GM19328 (cell line): ENCODE measurements around the gene BST1.
A peak's percentile ranks its signal among the peaks of the same experiment; 100 is the strongest.

Experiments used
- ATAC-seq: cut with Tn5 transposase; IDR thresholded peaks from one replicate; pipeline ENCODE4 v1.9.1; 2021; ENCODE audit warnings: mild to moderate bottlenecking, moderate library complexity; ENCODE audit not compliant: unreplicated experiment

BST1 gene

DNA sequence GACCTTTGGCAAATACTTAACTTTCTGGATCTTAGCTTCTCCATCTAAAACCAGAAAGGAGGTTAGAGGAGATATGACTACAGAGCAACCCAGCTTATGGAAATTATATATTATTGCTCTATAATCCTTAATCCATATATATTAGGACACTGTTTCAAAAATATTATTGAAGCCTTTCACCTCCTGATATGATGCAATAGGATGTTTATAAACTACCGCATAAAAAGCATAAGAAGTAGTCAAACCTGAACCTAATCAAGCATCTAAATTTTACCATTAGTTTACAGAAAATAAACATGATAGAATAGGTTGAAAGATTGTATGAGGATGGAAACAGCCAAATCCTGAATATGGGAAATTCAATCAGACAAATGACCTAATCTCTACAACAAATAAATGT, 26.8 kb upstream of the BST1 start:
- ATAC-seq = no peak

DNA sequence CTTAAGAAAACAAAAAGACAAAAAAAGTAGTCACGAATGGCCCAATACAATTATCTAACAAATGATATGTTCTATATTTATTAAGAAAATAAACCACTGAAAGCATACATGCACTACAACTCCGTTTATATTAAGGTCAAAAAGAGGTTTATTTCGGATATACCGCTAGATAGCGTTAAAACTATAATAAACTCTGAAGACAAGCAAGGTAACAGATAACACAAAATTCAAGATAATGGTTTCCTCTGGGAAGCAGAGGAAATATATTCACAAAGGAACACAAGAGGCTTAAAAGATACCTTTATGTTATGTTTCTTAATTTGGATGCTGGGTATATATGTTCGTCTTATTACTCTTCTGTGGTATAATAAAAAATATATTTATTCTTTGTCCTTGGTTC, 26.0 kb upstream of the BST1 start:
- no peak for ATAC-seq

DNA sequence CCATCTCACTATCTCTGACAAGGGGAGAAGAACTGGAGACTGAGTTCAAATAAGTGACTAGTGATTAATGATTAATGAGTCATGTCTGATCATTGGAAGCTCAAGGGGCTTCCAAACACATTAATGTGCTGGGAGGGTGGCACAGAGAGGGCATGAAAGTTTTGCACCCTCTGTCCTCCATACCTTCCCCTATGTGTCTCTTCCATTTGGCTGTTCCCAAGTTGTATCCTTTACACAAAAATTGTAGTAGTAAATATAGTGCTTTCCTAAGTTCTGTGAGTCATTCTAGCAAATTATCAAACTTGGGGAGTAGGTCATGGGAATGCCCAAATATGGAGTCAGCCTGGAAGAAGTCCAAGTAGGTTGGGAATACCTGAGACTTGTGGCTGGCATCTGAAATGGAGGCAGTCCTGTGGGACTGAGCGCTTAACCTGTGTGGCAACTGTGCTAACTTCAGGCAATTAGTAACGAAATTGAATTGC, 25.3 kb upstream of the BST1 start:
- ATAC-seq = no peak

- no peak for ATAC-seq
These were observed 21.8 kb upstream of the BST1 start for GRCh38 chr4:15681067-15681371.

DNA sequence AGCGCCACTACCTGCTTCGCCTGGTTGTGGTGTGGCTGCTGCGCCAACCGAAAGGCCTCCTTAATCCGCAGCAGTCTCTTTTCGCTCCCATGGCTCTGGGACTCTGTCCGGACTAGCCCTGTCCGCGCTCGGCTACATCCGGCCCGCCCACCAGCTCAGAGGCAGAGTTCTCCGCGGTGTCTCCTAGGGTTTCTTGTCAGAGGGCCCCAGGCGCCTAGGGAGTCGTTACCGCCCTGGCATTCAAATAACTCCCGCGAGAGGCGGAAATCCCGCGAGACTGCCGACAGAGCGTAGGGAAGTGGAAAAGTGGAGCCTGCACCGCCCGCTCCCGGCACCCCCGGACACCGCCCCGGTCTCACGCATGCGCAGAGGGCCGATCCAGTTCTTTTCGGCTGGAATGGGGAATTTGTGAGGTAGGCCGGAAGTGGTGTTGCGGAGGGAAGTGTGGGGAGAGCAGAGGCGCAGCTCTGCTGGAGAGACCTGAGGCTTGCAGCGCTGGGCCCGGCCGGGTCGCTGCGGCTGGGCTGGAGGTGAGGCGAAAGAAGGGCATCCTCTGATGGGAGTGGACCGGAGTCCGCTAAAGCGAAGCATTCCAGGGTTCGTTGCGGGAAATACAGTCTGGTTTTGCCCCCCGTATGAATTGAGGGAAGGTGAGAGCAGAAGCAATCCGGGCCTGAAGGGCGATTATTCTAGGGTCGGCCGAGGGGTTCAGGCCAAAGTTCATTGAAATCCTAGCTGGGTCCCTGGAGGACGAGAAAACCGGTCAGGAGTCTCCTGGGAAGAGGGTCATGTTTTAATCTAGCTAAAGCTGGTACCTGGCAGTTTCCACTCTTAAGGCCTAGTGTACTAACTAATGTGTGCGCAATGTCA, 21.3 kb upstream of the BST1 start, which contains the start of gene FAM200B:
FAM200B (plus strand) TSS at position 456 of the 870 bp plus-strand sequence. CDS start 5,151 bp downstream, outside the sequence.
- ATAC-seq = peak; percentile 93

GRCh38 chr4:15682242-15683142, 20.4 kb upstream of the BST1 start:
- peak; percentile 2 for ATAC-seq

DNA sequence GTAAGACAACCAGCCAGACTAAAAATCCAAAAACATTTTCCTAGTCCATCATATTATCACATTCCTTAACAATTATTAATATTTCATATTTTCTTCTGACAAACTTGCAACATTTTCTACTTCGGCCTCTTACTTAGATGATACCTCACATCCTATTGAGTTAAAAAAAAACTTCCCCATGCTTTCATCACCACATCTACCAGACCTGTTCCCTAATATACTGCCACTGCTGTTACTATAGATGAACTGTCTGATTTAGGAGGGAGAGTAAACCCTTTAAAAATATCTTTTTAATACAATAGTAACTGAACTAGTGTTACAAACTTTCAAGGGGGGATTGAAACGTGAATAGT, 19.7 kb upstream of the BST1 start:
- ATAC-seq = no peak

DNA sequence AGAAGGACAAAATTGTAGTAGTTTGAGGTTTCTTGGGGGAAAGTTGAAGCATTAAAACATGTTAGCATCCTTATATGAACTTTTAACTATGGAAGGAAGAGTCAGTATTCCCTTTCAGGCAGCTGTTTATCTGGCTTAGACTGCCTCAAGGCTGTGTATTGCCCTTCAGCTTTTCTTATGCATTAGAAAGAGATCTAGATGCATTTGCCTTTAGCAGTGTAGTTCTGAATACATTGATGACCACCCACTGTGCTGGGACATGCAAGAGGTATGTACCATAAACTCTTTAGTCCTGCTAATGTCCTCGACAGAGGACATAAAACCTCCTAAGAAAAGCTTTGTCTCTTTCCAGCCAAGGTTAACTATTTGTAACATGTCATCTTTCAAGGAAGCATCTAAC, 18.4 kb upstream of the BST1 start:
- no peak for ATAC-seq

DNA sequence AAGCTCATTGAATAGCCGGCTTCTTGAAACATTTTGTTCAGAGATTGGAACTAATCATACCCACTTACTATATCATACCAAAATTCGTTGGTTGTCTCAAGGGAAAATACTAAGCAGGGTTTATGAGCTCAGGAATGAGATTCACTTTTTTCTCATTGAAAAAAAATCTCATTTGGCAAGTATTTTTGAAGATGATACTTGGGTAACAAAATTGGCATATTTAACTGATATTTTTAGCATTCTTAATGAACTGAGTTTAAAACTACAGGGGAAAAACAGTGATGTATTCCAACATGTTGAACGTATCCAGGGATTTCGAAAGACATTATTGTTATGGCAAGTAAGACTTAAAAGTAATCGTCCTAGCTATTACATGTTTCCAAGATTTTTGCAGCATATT, 14.8 kb upstream of the BST1 start:
- no peak for ATAC-seq

DNA sequence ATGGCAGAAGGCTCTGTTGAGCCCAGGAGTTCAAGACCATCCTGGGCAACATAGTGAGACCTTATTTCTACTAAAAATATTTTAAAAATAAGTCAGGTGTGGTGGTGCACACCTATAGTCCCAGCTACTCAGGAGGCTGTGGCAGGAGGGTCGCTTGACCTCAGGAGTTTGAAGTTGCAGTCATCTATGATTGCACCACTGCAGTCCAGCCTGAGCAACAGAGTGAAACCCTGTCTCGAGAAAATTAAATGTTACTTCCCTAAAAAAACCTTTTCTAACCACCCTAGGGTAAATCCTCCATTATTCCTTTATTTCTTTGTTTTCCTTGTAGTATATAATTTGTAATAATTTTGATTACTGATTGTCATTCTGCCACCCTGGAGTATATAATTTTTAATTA, 13.3 kb upstream of the BST1 start:
- no peak for ATAC-seq

DNA sequence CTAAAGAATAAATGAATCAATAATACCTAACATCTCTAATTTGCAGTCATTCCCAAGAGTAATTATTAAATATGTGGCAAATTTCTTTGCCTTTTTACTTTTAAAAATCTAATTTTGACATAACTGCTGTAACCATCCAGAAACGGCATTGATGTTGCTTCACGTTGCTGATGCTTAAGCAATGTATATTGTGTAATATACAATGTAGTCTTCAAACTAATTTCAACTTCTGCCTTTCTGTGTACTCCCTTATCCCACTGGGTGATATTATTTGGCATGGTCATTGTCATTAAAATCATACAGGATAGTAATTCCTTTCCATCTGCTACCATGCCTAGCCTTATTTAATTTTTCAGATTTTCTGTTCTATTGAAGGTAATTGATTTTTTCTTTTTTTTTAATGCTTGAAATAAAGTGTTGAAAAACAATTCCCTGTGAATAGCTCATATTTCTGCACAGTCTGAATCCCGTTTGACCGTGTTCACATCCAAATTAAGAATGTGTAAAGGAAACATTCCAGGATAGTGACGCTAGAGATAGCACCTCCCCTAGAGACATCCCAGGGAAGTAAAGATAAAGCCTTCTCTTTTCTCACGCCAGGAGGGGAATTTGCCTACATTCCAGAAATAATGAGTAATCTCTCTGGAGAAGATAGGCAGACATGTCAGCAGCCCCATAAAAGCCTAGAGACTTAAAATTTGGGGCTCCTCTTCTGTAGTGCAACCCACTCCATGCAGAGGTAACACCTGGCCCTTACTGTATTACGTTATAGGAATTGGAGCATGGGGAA, 12.7 kb upstream of the BST1 start:
- no peak for ATAC-seq

GRCh38 chr4:15691346-15692135, 11.3 kb upstream of the BST1 start:
- ATAC-seq = no peak

DNA sequence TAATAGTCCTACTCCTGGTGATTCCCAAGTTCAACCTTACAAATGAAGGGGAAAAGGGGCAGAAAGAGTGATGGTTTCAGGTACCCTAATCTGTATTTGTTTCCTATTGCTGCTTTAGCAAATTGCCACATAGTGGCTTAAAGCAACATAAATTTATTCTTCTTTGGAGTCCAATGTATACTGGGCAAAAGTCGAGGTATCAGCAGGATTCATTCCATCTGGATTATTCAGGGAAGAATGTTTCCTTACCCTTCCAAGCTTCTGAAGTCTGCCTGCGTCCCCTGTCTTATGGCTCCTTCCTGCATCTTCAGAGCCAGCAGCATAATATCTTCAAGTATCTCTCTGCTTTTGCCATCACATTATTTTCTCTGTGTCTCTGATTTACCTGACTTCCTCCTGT, 10.3 kb upstream of the BST1 start:
- no peak for ATAC-seq

DNA sequence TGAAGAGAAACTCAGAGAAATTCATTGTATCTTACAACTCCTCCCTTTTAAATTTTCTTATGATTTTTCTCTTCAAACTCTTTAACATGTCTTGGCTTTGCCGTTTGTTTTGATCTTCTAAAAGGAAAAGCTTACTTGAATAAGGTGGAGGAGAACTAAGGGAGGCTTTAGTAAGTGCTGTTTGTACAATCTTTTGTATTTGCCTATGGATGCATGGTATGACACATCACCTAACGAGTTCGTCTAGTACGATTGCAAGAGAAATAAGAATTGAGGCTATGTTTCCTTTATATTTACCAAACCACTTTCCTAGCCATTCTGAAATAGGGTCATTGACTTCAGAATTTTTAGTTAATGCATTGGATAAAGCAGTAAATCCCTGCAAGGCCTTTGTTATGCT, 8.4 kb upstream of the BST1 start:
- no peak for ATAC-seq

GRCh38 chr4:15695240-15695699, 7.6 kb upstream of the BST1 start:
- ATAC-seq = no peak

GRCh38 chr4:15695729-15696128, 7.1 kb upstream of the BST1 start:
- no peak for ATAC-seq

DNA sequence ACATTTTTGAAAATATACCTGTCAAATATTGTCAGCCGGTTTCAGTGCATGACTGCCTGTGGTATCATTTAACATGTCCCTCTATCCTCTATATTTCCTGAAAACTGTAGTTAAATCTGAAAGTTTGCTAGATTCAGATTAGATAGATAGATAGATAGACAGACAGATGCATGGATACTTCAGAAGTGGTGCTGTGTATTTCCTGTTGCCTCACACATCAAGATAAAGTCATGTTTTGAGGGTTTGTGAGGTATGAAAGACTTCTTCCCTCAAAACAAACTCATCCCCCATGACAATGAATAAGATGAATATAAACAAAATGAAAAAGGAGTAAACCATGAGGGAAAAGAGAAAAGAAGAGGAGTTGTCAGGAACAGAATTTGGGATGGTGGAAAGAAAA, 6.0 kb upstream of the BST1 start:
- no peak for ATAC-seq

GRCh38 chr4:15703439-15703838, 574 bp downstream of the BST1 start:
- ATAC-seq = no peak

DNA sequence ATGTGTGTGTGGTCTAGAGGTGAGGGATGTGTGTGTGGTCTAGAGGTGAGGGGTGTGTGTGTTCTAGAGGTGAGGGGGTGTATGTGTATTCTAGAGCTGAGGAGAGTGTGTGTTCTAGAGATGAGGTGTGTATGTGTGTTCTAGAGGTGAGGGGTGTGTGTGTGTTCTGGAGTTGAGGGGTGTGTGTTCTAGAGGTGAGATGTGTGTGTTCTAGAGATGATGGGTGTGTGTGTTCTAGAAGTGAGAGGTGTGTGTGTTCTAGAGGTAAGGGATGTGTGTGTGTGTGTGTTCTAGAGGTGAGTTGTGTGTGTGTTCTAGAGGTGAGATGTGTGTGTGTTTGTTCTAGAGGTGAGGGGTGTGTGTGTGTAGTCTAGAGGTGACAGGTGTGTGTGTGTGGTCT, 1.3 kb downstream of the BST1 start:
- ATAC-seq = no peak

- ATAC-seq = no peak
These were observed 3.9 kb downstream of the BST1 start for GRCh38 chr4:15706646-15707362.
